MG63 (cell line): ENCODE data around the gene CFAP68. TPM values are rescaled to one million over a fixed set of nuclear protein-coding genes. Genes with fewer than 3 reads are reported as not detected.
"Not testable (repeated sequence)": the region's sequence is repeated elsewhere in the genome, so short reads cannot be mapped to it uniquely, and the experiment has no call there.

Experiments used
- DNase-seq: peaks from one replicate; pipeline ENCODE4 v3.0.0-alpha.2; 2020
- H3K27me3 ChIP-seq: fragments of 250-450 bp; sonication (Bioruptor Pico); 2 replicates; pipeline ENCODE4 v1.5.1; 2020; ENCODE audit warnings: mild to moderate bottlenecking, moderate library complexity
- H3K36me3 ChIP-seq: fragments of 250-450 bp; sonication (Bioruptor Pico); 2 replicates; pipeline ENCODE4 v1.5.1; 2020; ENCODE audit warnings: mild to moderate bottlenecking, moderate library complexity
- H3K4me3 ChIP-seq: fragments of 250-450 bp; sonication (Bioruptor Pico); 2 replicates; pipeline ENCODE4 v1.5.1; 2020; ENCODE audit warnings: mild to moderate bottlenecking, moderate library complexity
- H3K9me3 ChIP-seq: fragments of 250-450 bp; sonication (Bioruptor Pico); 2 replicates; pipeline ENCODE4 v1.5.1; 2020; ENCODE audit warnings: mild to moderate bottlenecking, moderate library complexity
- total RNA-seq: library from RNA; depleted of rRNA; stranded (reverse); fragments of >200 nt; shearing (Covaris generic); gene quantifications from 2 replicates; pipeline ENCODE4 v1.2.3, GENCODE V29; 2014; ENCODE audit warnings: low replicate concordance

Gene CFAP68
- total RNA-seq, 1 experiment from 2014 or later, result 27.4 TPM

GRCh38 chr11:111851636-111852035 lies 27.7 kb upstream of the CFAP68 start:
- Histone ChIP-seq H3K4me3 (no peak overlapping the region), H3K27me3 (no peaks in the 10 kb centered on the region), H3K9me3 (no peaks in the 10 kb centered on the region), H3K36me3 (peaks cover 20% of the 10 kb centered on the region)
- no peak for DNase-seq

GRCh38 chr11:111852103-111852502 lies 27.2 kb upstream of the CFAP68 start:
- no peaks in the 10 kb centered on the region for H3K27me3 ChIP-seq
- DNase-seq, result no peak
- H3K36me3 ChIP-seq, result peaks cover 17% of the 10 kb centered on the region
- no peak overlapping the region for H3K4me3 ChIP-seq
- H3K9me3 ChIP-seq, result no peaks in the 10 kb centered on the region

- no peaks in the 10 kb centered on the region for H3K9me3 ChIP-seq
- peaks cover 30% of the 10 kb centered on the region for H3K36me3 ChIP-seq
- no peak for DNase-seq
- no peak overlapping the region for H3K4me3 ChIP-seq
- H3K27me3 ChIP-seq, result no peaks in the 10 kb centered on the region
Measured at GRCh38 chr11:111855506-111855905, 23.8 kb upstream of the CFAP68 start.

GRCh38 chr11:111860257-111860656 lies 19.1 kb upstream of the CFAP68 start:
- DNase-seq, result no peak
- no peaks in the 10 kb centered on the region for H3K27me3 ChIP-seq
- peaks cover 28% of the 10 kb centered on the region for H3K36me3 ChIP-seq
- H3K9me3 ChIP-seq, result no peaks in the 10 kb centered on the region
- no peak overlapping the region for H3K4me3 ChIP-seq

- DNase-seq, result no peak
- Histone ChIP-seq H3K27me3 (no peaks in the 10 kb centered on the region), H3K9me3 (no peaks in the 10 kb centered on the region), H3K4me3 (peak overlapping the region; percentile 97), H3K36me3 (peaks cover 15% of the 10 kb centered on the region)
Measured at GRCh38 chr11:111870113-111870512, 9.2 kb upstream of the CFAP68 start.

- H3K27me3 ChIP-seq, result no peaks in the 10 kb centered on the region
- H3K36me3 ChIP-seq, result peaks cover 13% of the 10 kb centered on the region
- H3K4me3 ChIP-seq, result peak overlapping the region; percentile 97
- no peaks in the 10 kb centered on the region for H3K9me3 ChIP-seq
- DNase-seq, result no peak
Measured at GRCh38 chr11:111870522-111870885, 8.8 kb upstream of the CFAP68 start.

- peak within 1 kb of the TSS; percentile 97 for H3K4me3 ChIP-seq
- H3K27me3 ChIP-seq, result no peaks in the 10 kb centered on the region
- H3K36me3 ChIP-seq, result peaks cover 13% of the 10 kb centered on the region
- DNase-seq, result peak; percentile 86
- H3K9me3 ChIP-seq, result no peaks in the 10 kb centered on the region
Measured at GRCh38 chr11:111870886-111871692, 8.3 kb upstream of the CFAP68 start, which contains the start of gene ALG9. Gene ALG9 (minus strand): TSS chr11:111871581. CDS start chr11:111871482, 99 bp downstream.

- Histone ChIP-seq H3K9me3 (no peaks in the 10 kb centered on the region), H3K36me3 (peaks cover 13% of the 10 kb centered on the region), H3K4me3 (peak overlapping the region; percentile 97), H3K27me3 (no peaks in the 10 kb centered on the region)
- no peak for DNase-seq
Measured at GRCh38 chr11:111871693-111872161, 7.6 kb upstream of the CFAP68 start.

- H3K4me3 ChIP-seq, result peak overlapping the region; percentile 62
- no peaks in the 10 kb centered on the region for H3K27me3 ChIP-seq
- no peaks in the 10 kb centered on the region for H3K36me3 ChIP-seq
- H3K9me3 ChIP-seq, result no peaks in the 10 kb centered on the region
- DNase-seq, result no peak
Measured at GRCh38 chr11:111878385-111878848, 924 bp upstream of the CFAP68 start.

- H3K9me3 ChIP-seq, result no peaks in the 10 kb centered on the region
- H3K36me3 ChIP-seq, result no peaks in the 10 kb centered on the region
- H3K4me3 ChIP-seq, result peak overlapping the region; percentile 62
- H3K27me3 ChIP-seq, result no peaks in the 10 kb centered on the region
- DNase-seq, result no peak
Measured at GRCh38 chr11:111879637-111879960, 258 bp downstream of the CFAP68 start.

- H3K4me3 ChIP-seq, result no peak overlapping the region
- no peak for DNase-seq
- no peaks in the 10 kb centered on the region for H3K27me3 ChIP-seq
Measured at GRCh38 chr11:111882202-111882601, 2.9 kb downstream of the CFAP68 start.

GRCh38 chr11:111885053-111885452 lies 5.7 kb downstream of the CFAP68 start:
- not testable (repeated sequence) for H3K27me3 ChIP-seq, H3K36me3 ChIP-seq, DNase-seq, H3K9me3 ChIP-seq, H3K4me3 ChIP-seq

More at GRCh38 chr11:111882202-111882601, 2.9 kb downstream of the CFAP68 start:
- Histone ChIP-seq H3K36me3 (no peaks in the 10 kb centered on the region), H3K9me3 (no peaks in the 10 kb centered on the region)

- H3K27me3 ChIP-seq, result no peaks in the 10 kb centered on the region
- H3K4me3 ChIP-seq, result no peak overlapping the region
- no peak for DNase-seq
Measured at GRCh38 chr11:111886032-111886431, 6.7 kb downstream of the CFAP68 start.

GRCh38 chr11:111886844-111887243 lies 7.5 kb downstream of the CFAP68 start:
- no peak overlapping the region for H3K4me3 ChIP-seq
- DNase-seq, result no peak
- no peaks in the 10 kb centered on the region for H3K27me3 ChIP-seq
- H3K9me3 ChIP-seq, result no peaks in the 10 kb centered on the region; the same call in 1 of the 2 replicates
- no peaks in the 10 kb centered on the region for H3K36me3 ChIP-seq

More at GRCh38 chr11:111886032-111886431, 6.7 kb downstream of the CFAP68 start:
- Histone ChIP-seq H3K36me3 (no peaks in the 10 kb centered on the region), H3K9me3 (no peaks in the 10 kb centered on the region)

- no peak overlapping the region for H3K4me3 ChIP-seq
- 0 out of 2 replicates have a peak, but pooled peaks cover 3% of the 10 kb centered on the region for H3K9me3 ChIP-seq
- H3K36me3 ChIP-seq, result no peaks in the 10 kb centered on the region; the same call in 1 of the 2 replicates
- H3K27me3 ChIP-seq, result no peaks in the 10 kb centered on the region
- peak; percentile 21 for DNase-seq
Measured at GRCh38 chr11:111905411-111905810, 26.1 kb downstream of the CFAP68 start.

- Histone ChIP-seq H3K9me3 (0 out of 2 replicates have a peak, but pooled peaks cover 3% of the 10 kb centered on the region), H3K4me3 (no peak overlapping the region), H3K36me3 (no peaks in the 10 kb centered on the region; the same call in 1 of the 2 replicates), H3K27me3 (no peaks in the 10 kb centered on the region)
- DNase-seq, result no peak
Measured at GRCh38 chr11:111906680-111907079, 27.3 kb downstream of the CFAP68 start.

- H3K4me3 ChIP-seq, result no peak overlapping the region
- H3K9me3 ChIP-seq, result 0 out of 2 replicates have a peak, but pooled peaks cover 3% of the 10 kb centered on the region
- H3K27me3 ChIP-seq, result no peaks in the 10 kb centered on the region
- no peak for DNase-seq
- H3K36me3 ChIP-seq, result no peaks in the 10 kb centered on the region; the same call in 1 of the 2 replicates
Measured at GRCh38 chr11:111908639-111909305, 29.4 kb downstream of the CFAP68 start.
